ENCODE results near the gene TRIM63. TPM values are rescaled to one million over a fixed set of nuclear protein-coding genes. Genes with fewer than 3 reads are reported as not detected.

Gene TRIM63
- total and polyA plus RNA-seq, 2 donors (not counting 1 experiment from before 2014, with no cell fraction given): not detected

GRCh38 chr1:26084091-26084561 lies 16.7 kb upstream of the TRIM63 start:
- no peak overlapping the region for H2AFZ ChIP-seq (ENCODE audit: insufficient read depth, low read depth, low read length, poor library complexity, severe bottlenecking)
- Mint-ChIP-seq H3K4me3 (no peak overlapping the region), H3K4me1 (no peaks in the 10 kb centered on the region), H3K27ac (no peak overlapping the region), H3K27me3 (peaks cover 29% of the 10 kb centered on the region), H3K9me3 (ENCODE audit: insufficient read depth) (no peaks in the 10 kb centered on the region)
- H3K4me1 ChIP-seq (ENCODE audit: control insufficient read depth in 2 of 2, insufficient read depth in 2 of 2, low read length in 2 of 2): no peaks in the 10 kb centered on the region
- CTCF ChIA-PET: interaction anchor here (1.4 kb wide), 1 partner anchor 18 kb away, joined by 4 read pairs; no protein-coding TSS in a partner anchor
- H3K9me3 ChIP-seq (ENCODE audit: control extremely low read depth in 1 of 3, control insufficient read depth in 2 of 3, insufficient read depth in 1 of 3, low read length in 2 of 3): no peaks in the 10 kb centered on the region
- no peak overlapping the region for H3K4me3 ChIP-seq (ENCODE audit: control extremely low read depth in 1 of 5, extremely low read depth in 1 of 5, insufficient read depth in 1 of 5, low read depth in 2 of 5, low read length in 4 of 5)
- no peak overlapping the region for H3K4me2 ChIP-seq (replicated peaks; ENCODE audit: low read depth, low read length, poor library complexity, severe bottlenecking)
- TF ChIP-seq CTCF (IDR thresholded peaks at IDR 0.05): no peak
- no peak for TF ChIP-seq EZH2 (IDR thresholded peaks at IDR 0.05; ENCODE audit: borderline replicate concordance, insufficient read depth, low read depth, low read length, poor library complexity, severe bottlenecking)
- no peak overlapping the region for H3K27ac ChIP-seq (ENCODE audit: low read length in 2 of 2)
- H3K27me3 ChIP-seq (replicated peaks in 1 of 4; ENCODE audit: control extremely low read depth in 1 of 4, control insufficient read depth in 3 of 4, insufficient read depth in 4 of 4, low read length in 3 of 4): peaks cover 0 to 17% (median 2%) of the 10 kb centered on the region in 4 experiments
- no peaks in the 10 kb centered on the region for H3K36me3 ChIP-seq (replicated peaks in 1 of 2; ENCODE audit: control extremely low read depth in 1 of 2, control insufficient read depth in 1 of 2, extremely low read depth in 1 of 2, insufficient read depth in 2 of 2, low read length in 1 of 2)
- H3K9ac ChIP-seq (ENCODE audit: low read length): no peak overlapping the region
- DNase-seq (no peak), ATAC-seq (ENCODE audit: low read depth) (no peak)
- intact Hi-C loops (cut with micrococcal nuclease): no loop called here
- POLR2A ChIA-PET: no interaction called here
- no peaks in the 10 kb centered on the region for H4K20me1 ChIP-seq (ENCODE audit: control insufficient read depth, insufficient read depth, low read length, poor library complexity, severe bottlenecking)
- H3K79me2 ChIP-seq (ENCODE audit: control insufficient read depth, insufficient read depth, low read length): no peaks in the 10 kb centered on the region
- WGBS (ENCODE audit: insufficient coverage): 78% methylated on average over 2 of the region's 2 CpGs

GRCh38 chr1:26083208-26083607 lies 15.8 kb upstream of the TRIM63 start:
- ChIA-PET POLR2A (no interaction called here), CTCF (interaction anchor here (1.4 kb wide), 1 partner anchor 19 kb away, joined by 4 read pairs; no protein-coding TSS in a partner anchor)
- WGBS (ENCODE audit: insufficient coverage): 84% methylated on average over 5 of the region's 5 CpGs
- Histone ChIP-seq H2AFZ (ENCODE audit: insufficient read depth, low read depth, low read length, poor library complexity, severe bottlenecking) (no peak overlapping the region), H3K79me2 (ENCODE audit: control insufficient read depth, insufficient read depth, low read length) (no peaks in the 10 kb centered on the region), H3K36me3 (replicated peaks in 1 of 2; ENCODE audit: control extremely low read depth in 1 of 2, control insufficient read depth in 1 of 2, extremely low read depth in 1 of 2, insufficient read depth in 2 of 2, low read length in 1 of 2) (no peaks in the 10 kb centered on the region), H3K4me1 (ENCODE audit: control insufficient read depth in 2 of 2, insufficient read depth in 2 of 2, low read length in 2 of 2) (no peaks in the 10 kb centered on the region), H4K20me1 (ENCODE audit: control insufficient read depth, insufficient read depth, low read length, poor library complexity, severe bottlenecking) (no peaks in the 10 kb centered on the region), H3K27ac (ENCODE audit: low read length in 2 of 2) (no peak overlapping the region), H3K9ac (ENCODE audit: low read length) (no peak overlapping the region), H3K27me3 (replicated peaks in 1 of 4; ENCODE audit: control extremely low read depth in 1 of 4, control insufficient read depth in 3 of 4, insufficient read depth in 4 of 4, low read length in 3 of 4) (peaks cover 0 to 17% (median 2%) of the 10 kb centered on the region in 4 experiments), H3K4me3 (ENCODE audit: control extremely low read depth in 1 of 5, extremely low read depth in 1 of 5, insufficient read depth in 1 of 5, low read depth in 2 of 5, low read length in 4 of 5) (no peak overlapping the region), H3K4me2 (replicated peaks; ENCODE audit: low read depth, low read length, poor library complexity, severe bottlenecking) (no peak overlapping the region), H3K9me3 (ENCODE audit: control extremely low read depth in 1 of 3, control insufficient read depth in 2 of 3, insufficient read depth in 1 of 3, low read length in 2 of 3) (no peaks in the 10 kb centered on the region)
- DNase-seq (no peak), ATAC-seq (ENCODE audit: low read depth) (no peak)
- H3K4me3 Mint-ChIP-seq: no peak overlapping the region
- TF ChIP-seq CTCF (IDR thresholded peaks at IDR 0.05) (no peak), EZH2 (IDR thresholded peaks at IDR 0.05; ENCODE audit: borderline replicate concordance, insufficient read depth, low read depth, low read length, poor library complexity, severe bottlenecking) (no peak)
- no peak overlapping the region for H3K27ac Mint-ChIP-seq
- H3K4me1 Mint-ChIP-seq: no peaks in the 10 kb centered on the region
- H3K27me3 Mint-ChIP-seq: peaks cover 30% of the 10 kb centered on the region
- intact Hi-C loops (cut with micrococcal nuclease): no loop called here
- H3K9me3 Mint-ChIP-seq (ENCODE audit: insufficient read depth): no peaks in the 10 kb centered on the region

Measured in B cell (primary cell).